Right atrium auricular region (tissue), 2 donors: ENCODE data around the gene ACTL7B. TPM values are rescaled to one million over a fixed set of nuclear protein-coding genes. Genes with fewer than 3 reads are reported as not detected.

Experiments
- DNase-seq: peaks from one replicate; pipeline ENCODE4 v3.0.0-alpha.2; 2019; ENCODE audit warnings: low spot score
- H3K27ac ChIP-seq, 2 donors: fragments of 200-600 bp; sonication (generic); 1 replicate in 1 of 2; 2 replicates in 1 of 2; pipeline ENCODE4 v1.5.1; 2016 to 2019
- H3K27me3 ChIP-seq, 2 donors: fragments of 200-600 bp; sonication (generic); one replicate each; pipeline versions ENCODE4 v1.5.1 to v1.6.0; 2017 to 2019
- H3K36me3 ChIP-seq: fragments of 200-600 bp; sonication (generic); one replicate; pipeline ENCODE4 v1.5.1; 2016
- H3K4me1 ChIP-seq, 2 donors: fragments of 200-600 bp; sonication (generic); one replicate each; pipeline versions ENCODE4 v1.5.1 to v1.6.0; 2017 to 2019
- H3K4me3 ChIP-seq, 2 donors: fragments of 200-600 bp; sonication (generic); 1 replicate in 1 of 2; 2 replicates in 1 of 2; pipeline ENCODE4 v1.5.1; 2017 to 2019; ENCODE audit warnings: mild to moderate bottlenecking in 1 of 2, moderate library complexity in 1 of 2
- H3K9me3 ChIP-seq, 2 donors: fragments of 200-600 bp; sonication (generic); one replicate each; pipeline ENCODE4 v1.5.1; 2019
- total RNA-seq, 2 donors: library from RNA; depleted of rRNA; stranded (reverse); fragments of >200 nt; gene quantifications; one replicate each; pipeline ENCODE4 v1.1.0, GENCODE V29; 2016
- TF ChIP-seq, protein P1 (sequence below), 2 donors: fragments of 200-600 bp; sonication (generic); IDR thresholded peaks; one replicate each; pipeline ENCODE4 v1.5.1; 2019; ENCODE audit warnings: antibody characterized with exemption in 2 of 2

The ACTL7B gene
- total RNA-seq, 2 donors from 2014 or later: not detected

DNA sequence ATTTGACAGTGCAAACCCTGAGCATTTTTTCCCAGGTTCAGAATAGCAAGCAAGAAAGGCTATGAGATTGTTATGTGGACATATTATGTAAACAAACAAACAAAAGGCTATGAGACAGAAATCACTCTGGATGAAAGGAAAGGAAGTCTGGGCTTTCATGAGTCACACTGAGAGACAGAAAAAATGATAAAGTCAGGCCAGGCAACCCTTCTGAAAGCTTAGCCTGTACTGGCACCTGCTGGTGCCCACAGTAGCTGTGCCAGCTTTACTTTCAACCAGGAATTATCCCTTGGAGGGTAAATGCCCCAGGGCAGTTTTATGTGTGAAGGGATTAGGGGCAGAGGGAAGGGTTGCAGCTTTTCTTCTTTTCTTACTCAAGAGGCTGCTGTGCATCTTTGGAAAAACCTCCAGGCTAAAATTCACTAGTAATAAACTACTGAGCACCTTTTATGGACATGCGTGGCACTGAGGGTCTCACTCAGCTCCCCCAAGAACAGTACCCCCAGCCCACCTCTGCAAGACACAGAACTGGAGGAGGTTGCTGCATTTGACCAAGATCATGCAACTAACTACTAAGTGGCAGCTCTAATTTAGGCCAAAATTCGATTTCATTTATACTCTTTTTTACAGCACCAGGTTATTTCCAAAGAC, 41.7 kb downstream of the ACTL7B start:
- no peak overlapping the region for H3K27ac ChIP-seq
- no peaks in the 10 kb centered on the region for H3K36me3 ChIP-seq
- H3K4me3 ChIP-seq: no peak overlapping the region
- H3K27me3 ChIP-seq: no peaks in the 10 kb centered on the region
- H3K9me3 ChIP-seq: no peaks in the 10 kb centered on the region
- no peaks in the 10 kb centered on the region for H3K4me1 ChIP-seq
- no peak for DNase-seq
- TF ChIP-seq, protein P1, sequence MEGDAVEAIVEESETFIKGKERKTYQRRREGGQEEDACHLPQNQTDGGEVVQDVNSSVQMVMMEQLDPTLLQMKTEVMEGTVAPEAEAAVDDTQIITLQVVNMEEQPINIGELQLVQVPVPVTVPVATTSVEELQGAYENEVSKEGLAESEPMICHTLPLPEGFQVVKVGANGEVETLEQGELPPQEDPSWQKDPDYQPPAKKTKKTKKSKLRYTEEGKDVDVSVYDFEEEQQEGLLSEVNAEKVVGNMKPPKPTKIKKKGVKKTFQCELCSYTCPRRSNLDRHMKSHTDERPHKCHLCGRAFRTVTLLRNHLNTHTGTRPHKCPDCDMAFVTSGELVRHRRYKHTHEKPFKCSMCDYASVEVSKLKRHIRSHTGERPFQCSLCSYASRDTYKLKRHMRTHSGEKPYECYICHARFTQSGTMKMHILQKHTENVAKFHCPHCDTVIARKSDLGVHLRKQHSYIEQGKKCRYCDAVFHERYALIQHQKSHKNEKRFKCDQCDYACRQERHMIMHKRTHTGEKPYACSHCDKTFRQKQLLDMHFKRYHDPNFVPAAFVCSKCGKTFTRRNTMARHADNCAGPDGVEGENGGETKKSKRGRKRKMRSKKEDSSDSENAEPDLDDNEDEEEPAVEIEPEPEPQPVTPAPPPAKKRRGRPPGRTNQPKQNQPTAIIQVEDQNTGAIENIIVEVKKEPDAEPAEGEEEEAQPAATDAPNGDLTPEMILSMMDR (IDR thresholded peaks at IDR 0.05): peak in 1 of 2 donors; percentile 47

DNA sequence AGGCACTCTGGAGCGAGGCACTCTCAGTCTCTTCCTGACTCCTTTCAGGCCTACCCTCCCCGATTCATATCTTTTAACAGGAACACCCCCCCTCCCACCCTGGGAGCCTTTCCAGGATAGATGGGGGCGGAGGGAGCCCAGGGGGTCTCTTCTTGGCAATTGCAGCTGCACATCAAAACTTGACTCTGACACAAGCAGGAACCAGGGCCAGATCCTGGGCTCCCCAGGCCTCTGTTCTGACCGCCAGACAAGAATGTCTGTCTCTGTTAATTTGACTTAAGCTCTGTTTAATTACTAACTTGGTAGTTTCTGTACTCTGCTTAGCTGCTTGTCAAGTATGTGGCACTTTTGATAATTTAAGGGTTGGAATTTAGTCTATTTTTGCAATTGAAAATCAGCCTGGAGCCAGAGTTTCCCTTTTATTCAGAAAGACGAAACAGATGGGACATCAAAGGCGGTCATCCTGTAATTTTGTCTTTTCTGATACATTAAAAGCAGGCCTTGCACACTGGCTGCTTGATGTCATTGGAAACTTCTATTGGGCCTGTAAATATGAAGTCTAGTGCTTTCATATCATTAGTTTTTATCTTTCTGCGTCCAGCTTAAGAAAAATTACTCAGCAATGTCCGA, 43.3 kb downstream of the ACTL7B start:
- H3K9me3 ChIP-seq: no peaks in the 10 kb centered on the region
- TF ChIP-seq, protein P1 (IDR thresholded peaks at IDR 0.05): no peak

DNA sequence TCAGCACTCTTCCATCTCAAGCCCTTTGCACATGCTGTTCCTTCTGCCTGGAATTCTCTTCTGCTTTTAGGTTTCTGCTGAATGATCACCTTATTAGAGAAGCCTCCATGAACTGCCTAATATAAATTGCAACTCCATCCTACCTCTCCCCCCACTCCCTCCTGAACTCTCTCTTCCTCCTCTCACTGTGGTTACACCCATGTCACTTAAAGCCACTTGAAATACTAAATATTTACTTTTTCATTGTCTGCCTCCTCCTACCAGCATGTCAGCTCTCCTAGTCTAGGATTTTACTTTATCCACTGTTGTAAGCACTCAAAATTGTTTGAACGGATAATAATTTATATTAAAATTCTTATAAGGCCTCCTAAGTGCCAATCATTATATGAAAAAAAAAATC, 43.8 kb downstream of the ACTL7B start:
- H3K4me3 ChIP-seq: no peak overlapping the region
- DNase-seq: no peak
- no peaks in the 10 kb centered on the region for H3K36me3 ChIP-seq
- H3K27me3 ChIP-seq: no peaks in the 10 kb centered on the region
- H3K27ac ChIP-seq: no peak overlapping the region
- no peaks in the 10 kb centered on the region for H3K9me3 ChIP-seq
- no peaks in the 10 kb centered on the region for H3K4me1 ChIP-seq
- TF ChIP-seq, protein P1 (IDR thresholded peaks at IDR 0.05): no peak

More for the DNA sequence above, 43.3 kb downstream of the ACTL7B start:
- no peaks in the 10 kb centered on the region for H3K4me1 ChIP-seq
- no peak overlapping the region for H3K4me3 ChIP-seq
- no peaks in the 10 kb centered on the region for H3K36me3 ChIP-seq
- H3K27ac ChIP-seq: no peak overlapping the region
- no peak for DNase-seq
- no peaks in the 10 kb centered on the region for H3K27me3 ChIP-seq

DNA sequence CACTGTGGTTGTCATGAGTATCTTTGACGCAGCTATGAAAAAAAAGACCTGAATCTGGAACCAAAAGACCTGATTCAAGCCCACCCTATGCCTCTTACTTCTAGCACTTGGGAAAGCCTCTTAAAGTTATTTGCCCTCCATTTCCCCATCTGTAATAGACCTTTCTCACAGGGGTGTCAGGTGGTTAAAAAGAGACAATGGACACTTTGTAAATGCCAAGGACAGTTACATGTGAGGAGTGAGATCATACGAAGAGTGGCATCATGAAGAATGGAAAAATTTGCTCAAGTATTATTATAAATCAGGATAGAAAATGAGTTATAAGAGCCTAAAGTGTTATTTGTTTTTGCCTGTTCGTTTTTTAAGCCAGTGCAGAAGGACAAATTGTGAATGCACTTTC, 46.5 kb downstream of the ACTL7B start:
- Histone ChIP-seq H3K9me3 (no peaks in the 10 kb centered on the region), H3K4me1 (no peaks in the 10 kb centered on the region), H3K27me3 (no peaks in the 10 kb centered on the region), H3K27ac (no peak overlapping the region), H3K4me3 (no peak overlapping the region), H3K36me3 (no peaks in the 10 kb centered on the region)
- TF ChIP-seq, protein P1 (IDR thresholded peaks at IDR 0.05): no peak
- no peak for DNase-seq

Other genes with a start within 250 kb of the ACTL7B start
- not detected for gene ACTL7A, start 6.3 kb upstream of the ACTL7B start, total RNA-seq
- 10 to 100 TPM; 14.7 to 22.1 TPM for gene ELP1, start 78.1 kb upstream of the ACTL7B start, total RNA-seq
- 1 to 10 TPM; 6.1 to 7.3 TPM for gene ABITRAM, start 78.4 kb upstream of the ACTL7B start, total RNA-seq
- 100 to 1,000 TPM in 1 of 2 donors, 10 to 100 TPM in 1; 98.9 to 120 TPM for gene CTNNAL1, start 157.5 kb upstream of the ACTL7B start, total RNA-seq